DOHH2 (cell line): ENCODE data around the gene ATP23.
A peak's percentile ranks its signal among the peaks of the same experiment; 100 is the strongest.

Experiments used
- H3F3A ChIP-seq: fragments of 200-600 bp; sonication (generic), shearing (Covaris generic); 2 replicates; pipeline ENCODE4 v1.6.0; 2016; ENCODE audit warnings: antibody characterized with exemption, mild to moderate bottlenecking; ENCODE audit not compliant: control insufficient read depth, insufficient read depth
- H3K27ac ChIP-seq: fragments of 200-600 bp; sonication (generic); 2 replicates; pipeline ENCODE4 v1.5.1; 2014; ENCODE audit warnings: low read depth, mild to moderate bottlenecking, low read length, moderate library complexity
- H3K27me3 ChIP-seq: fragments of 200-600 bp; sonication (generic); 2 replicates; pipeline ENCODE4 v1.6.1; 2014; ENCODE audit warnings: mild to moderate bottlenecking, low read length, mixed read lengths; ENCODE audit not compliant: control insufficient read depth
- H3K36me3 ChIP-seq: fragments of 200-600 bp; sonication (generic); 2 replicates; pipeline ENCODE4 v1.6.1; 2014; ENCODE audit warnings: mild to moderate bottlenecking, low read length, moderate library complexity, mixed read lengths; ENCODE audit not compliant: control insufficient read depth
- H3K4me1 ChIP-seq: fragments of 200-600 bp; sonication (generic); 2 replicates; pipeline ENCODE4 v1.6.1; 2014; ENCODE audit warnings: mild to moderate bottlenecking, low read length, mixed read lengths; ENCODE audit not compliant: control insufficient read depth
- H3K4me2 ChIP-seq: fragments of 200-600 bp; sonication (generic); 2 replicates; pipeline ENCODE4 v1.6.0; 2014; ENCODE audit warnings: mild to moderate bottlenecking, low read length, moderate library complexity
- H3K4me3 ChIP-seq: fragments of 200-600 bp; sonication (generic); 2 replicates; pipeline ENCODE4 v1.5.1; 2014; ENCODE audit warnings: mild to moderate bottlenecking, low read length, mixed read lengths
- H3K79me2 ChIP-seq: fragments of 200-600 bp; sonication (generic); 2 replicates; pipeline ENCODE4 v1.6.1; 2014; ENCODE audit warnings: mild to moderate bottlenecking, low read length, mixed read lengths; ENCODE audit not compliant: control insufficient read depth
- H3K9me2 ChIP-seq: fragments of 200-600 bp; sonication (generic); replicated peaks from 2 replicates; pipeline ENCODE4 v1.6.1; 2014; ENCODE audit warnings: mild to moderate bottlenecking, low read length, mixed read lengths; ENCODE audit not compliant: control insufficient read depth
- H3K9me3 ChIP-seq: fragments of 200-600 bp; sonication (generic); 2 replicates; pipeline ENCODE4 v1.6.1; 2014; ENCODE audit warnings: antibody characterized with exemption, low read length, mixed read lengths; ENCODE audit not compliant: control insufficient read depth, insufficient read depth
- H4K20me1 ChIP-seq: fragments of 200-600 bp; sonication (generic); 2 replicates; pipeline ENCODE4 v1.6.0; 2014; ENCODE audit warnings: low read depth, mild to moderate bottlenecking, antibody characterized with exemption, low read length, moderate library complexity; ENCODE audit not compliant: control insufficient read depth, insufficient read depth
- CTCF ChIP-seq: fragments of 200-600 bp; sonication (generic); IDR thresholded peaks from one replicate; pipeline ENCODE4 v1.5.1; 2014; ENCODE audit warnings: antibody characterized with exemption, mild to moderate bottlenecking, low read depth, low read length; ENCODE audit not compliant: poor library complexity, severe bottlenecking
- EZH2phosphoT487 ChIP-seq: fragments of 200-600 bp; sonication (generic); IDR thresholded peaks from 2 replicates; pipeline ENCODE4 v1.6.1; 2017; ENCODE audit warnings: borderline replicate concordance, mild to moderate bottlenecking, antibody characterized with exemption, low read length, moderate library complexity, mixed read lengths

The ATP23 gene

GRCh38 chr12:57940052-57940914, 1.1 kb upstream of the ATP23 start:
- Histone ChIP-seq H3K9me2 (no peaks in the 10 kb centered on the region), H3K4me1 (peaks cover 42% of the 10 kb centered on the region), H3K79me2 (peaks cover 35% of the 10 kb centered on the region), H3K4me2 (peak overlapping the region; percentile 89), H4K20me1 (no peaks in the 10 kb centered on the region), H3K27ac (peak overlapping the region; percentile 87), H3K9me3 (no peaks in the 10 kb centered on the region), H3K4me3 (peak overlapping the region; percentile 89), H3K36me3 (no peaks in the 10 kb centered on the region; the same call in 1 of the 2 replicates), H3F3A (peaks cover 10% of the 10 kb centered on the region), H3K27me3 (no peaks in the 10 kb centered on the region)
- no peak for TF ChIP-seq EZH2phosphoT487

- H3K79me2 ChIP-seq = peaks cover 29% of the 10 kb centered on the region
- no peaks in the 10 kb centered on the region; the same call in 1 of the 2 replicates for H3K36me3 ChIP-seq
- H3K4me3 ChIP-seq = peak overlapping the region; percentile 89
- no peaks in the 10 kb centered on the region for H3K27me3 ChIP-seq
- no peaks in the 10 kb centered on the region for H4K20me1 ChIP-seq
- no peaks in the 10 kb centered on the region for H3K9me2 ChIP-seq
- peak overlapping the region; percentile 89 for H3K4me2 ChIP-seq
- H3F3A ChIP-seq = peaks cover 10% of the 10 kb centered on the region
- H3K4me1 ChIP-seq = peaks cover 40% of the 10 kb centered on the region
- H3K27ac ChIP-seq = peak overlapping the region; percentile 87
- H3K9me3 ChIP-seq = no peaks in the 10 kb centered on the region
- no peak for TF ChIP-seq EZH2phosphoT487
- TF ChIP-seq CTCF = no peak
Measured at GRCh38 chr12:57940915-57941164, 527 bp upstream of the ATP23 start.

GRCh38 chr12:57943438-57944080, 2.2 kb downstream of the ATP23 start:
- no peaks in the 10 kb centered on the region for H3K27me3 ChIP-seq
- peaks cover 36% of the 10 kb centered on the region for H3K4me1 ChIP-seq
- peaks cover 27% of the 10 kb centered on the region for H3K79me2 ChIP-seq
- TF ChIP-seq CTCF (no peak), EZH2phosphoT487 (no peak)
- peaks cover 12% of the 10 kb centered on the region for H3K36me3 ChIP-seq
- no peak overlapping the region for H3K27ac ChIP-seq
- peak overlapping the region; percentile 89 for H3K4me3 ChIP-seq
- peak overlapping the region; percentile 87 for H3K4me2 ChIP-seq
- no peaks in the 10 kb centered on the region for H3K9me3 ChIP-seq
- no peaks in the 10 kb centered on the region for H3K9me2 ChIP-seq
- H4K20me1 ChIP-seq = no peaks in the 10 kb centered on the region
- H3F3A ChIP-seq = peaks cover 10% of the 10 kb centered on the region

GRCh38 chr12:57944313-57945023, 3.1 kb downstream of the ATP23 start:
- peaks cover 36% of the 10 kb centered on the region for H3K4me1 ChIP-seq
- H3K9me2 ChIP-seq = no peaks in the 10 kb centered on the region
- no peak overlapping the region for H3K27ac ChIP-seq
- H3K4me2 ChIP-seq = no peak overlapping the region
- no peak overlapping the region for H3K4me3 ChIP-seq
- H3K27me3 ChIP-seq = no peaks in the 10 kb centered on the region
- H4K20me1 ChIP-seq = no peaks in the 10 kb centered on the region
- H3K36me3 ChIP-seq = peaks cover 18% of the 10 kb centered on the region
- peaks cover 27% of the 10 kb centered on the region for H3K79me2 ChIP-seq
- no peaks in the 10 kb centered on the region for H3K9me3 ChIP-seq
- TF ChIP-seq CTCF = no peak
- no peak for TF ChIP-seq EZH2phosphoT487
- peaks cover 10% of the 10 kb centered on the region for H3F3A ChIP-seq
